ENCODE measurements around the gene RRP12.
"Not testable (repeated sequence)": the region's sequence is repeated elsewhere in the genome, so short reads cannot be mapped to it uniquely, and the experiment has no call there.

The RRP12 gene

GRCh38 chr10:97406483-97406882 is 5.3 kb upstream of the RRP12 start:
- not testable (repeated sequence) for DNase-seq (ENCODE audit: low spot score)

- DNase-seq (ENCODE audit: low spot score), result no peak
Observed at GRCh38 chr10:97406064-97406463, 4.9 kb upstream of the RRP12 start.

- DNase-seq (ENCODE audit: low spot score), result no peak
Observed at GRCh38 chr10:97404044-97404443, 2.9 kb upstream of the RRP12 start.

- DNase-seq (ENCODE audit: low spot score), result no peak
Observed at GRCh38 chr10:97401455-97401919, 347 bp upstream of the RRP12 start.

- DNase-seq (ENCODE audit: low spot score), result peak; percentile 33
Observed at GRCh38 chr10:97399843-97400545, 1.1 kb downstream of the RRP12 start.

GRCh38 chr10:97396056-97396455 is 5.1 kb downstream of the RRP12 start:
- DNase-seq (ENCODE audit: low spot score), result no peak

- no peak for DNase-seq (ENCODE audit: low spot score)
Observed at GRCh38 chr10:97393034-97393573, 8.0 kb downstream of the RRP12 start.

GRCh38 chr10:97390091-97390490 is 11.0 kb downstream of the RRP12 start:
- no peak for DNase-seq (ENCODE audit: low spot score)

- no peak for DNase-seq (ENCODE audit: low spot score)
Observed at GRCh38 chr10:97388152-97388551, 13.0 kb downstream of the RRP12 start.

- DNase-seq (ENCODE audit: low spot score), result no peak
Observed at GRCh38 chr10:97385565-97385964, 15.6 kb downstream of the RRP12 start.

GRCh38 chr10:97384641-97385040 is 16.5 kb downstream of the RRP12 start:
- no peak for DNase-seq (ENCODE audit: low spot score)

GRCh38 chr10:97384156-97384555 is 17.0 kb downstream of the RRP12 start:
- no peak for DNase-seq (ENCODE audit: low spot score)

- no peak for DNase-seq (ENCODE audit: low spot score)
Observed at GRCh38 chr10:97383159-97383558, 18.0 kb downstream of the RRP12 start.

- no peak for DNase-seq (ENCODE audit: low spot score)
Observed at GRCh38 chr10:97381626-97382025, 19.5 kb downstream of the RRP12 start.

GRCh38 chr10:97380516-97380915 is 20.6 kb downstream of the RRP12 start:
- no peak for DNase-seq (ENCODE audit: low spot score)

- no peak for DNase-seq (ENCODE audit: low spot score)
Observed at GRCh38 chr10:97378933-97379921, 21.9 kb downstream of the RRP12 start.

- DNase-seq (ENCODE audit: low spot score), result no peak
Observed at GRCh38 chr10:97376413-97376812, 24.7 kb downstream of the RRP12 start.

- DNase-seq (ENCODE audit: low spot score), result no peak
Observed at GRCh38 chr10:97373456-97373855, 27.7 kb downstream of the RRP12 start.

GRCh38 chr10:97372233-97372875 is 28.8 kb downstream of the RRP12 start:
- DNase-seq (ENCODE audit: low spot score), result no peak

- DNase-seq (ENCODE audit: low spot score), result no peak
Observed at GRCh38 chr10:97371696-97372095, 29.4 kb downstream of the RRP12 start.

GRCh38 chr10:97367126-97367649 is 34.0 kb downstream of the RRP12 start:
- DNase-seq (ENCODE audit: low spot score), result no peak

- no peak for DNase-seq (ENCODE audit: low spot score)
Observed at GRCh38 chr10:97366572-97366971, 34.6 kb downstream of the RRP12 start.

Data from CD4-positive, alpha-beta T cell treated with Interleukin-15 for 4 hours (primary cell).